ENCODE results near the gene SCAPER. TPM values are rescaled to one million over a fixed set of nuclear protein-coding genes. Genes with fewer than 3 reads are reported as not detected.
"Not testable (repeated sequence)": the region's sequence is repeated elsewhere in the genome, so short reads cannot be mapped to it uniquely, and the experiment has no call there.

SCAPER gene
- total RNA-seq, 3 donors from 2014 or later = 15.8 to 33.1 (median 33.0) TPM

- ATAC-seq (no peak), DNase-seq (no peak)
- TF ChIP-seq CTCF (IDR thresholded peaks at IDR 0.05) = no peak
- Histone ChIP-seq H3K4me3 (no peak overlapping the region), H3K9me3 (no peaks in the 10 kb centered on the region), H3K36me3 (ENCODE audit: low read depth) (no peaks in the 10 kb centered on the region), H3K4me1 (ENCODE audit: low read depth) (no peaks in the 10 kb centered on the region)
- intact Hi-C loops (cut with DNase I, micrococcal nuclease) = loop anchor here in 1 of 2 donors (10.0 kb wide), 1 partner anchor 119 kb away; no protein-coding TSS in a partner anchor
These were observed 581.1 kb downstream of the SCAPER start for GRCh38 chr15:76324066-76324465.

- no peaks in the 10 kb centered on the region for H3K36me3 ChIP-seq (ENCODE audit: low read depth)
- TF ChIP-seq CTCF (IDR thresholded peaks at IDR 0.05) = no peak
- DNase-seq (no peak), ATAC-seq (no peak)
- H3K4me3 ChIP-seq = no peak overlapping the region
- H3K4me1 ChIP-seq (ENCODE audit: low read depth) = no peaks in the 10 kb centered on the region
- H3K9me3 ChIP-seq = no peaks in the 10 kb centered on the region
- intact Hi-C loops (cut with DNase I, micrococcal nuclease) = loop anchor here in 1 of 2 donors (10.0 kb wide), 1 partner anchor 117 kb away; no protein-coding TSS in a partner anchor
These were observed 583.5 kb downstream of the SCAPER start for GRCh38 chr15:76321602-76322001.

GRCh38 chr15:76321171-76321570 lies 584.0 kb downstream of the SCAPER start:
- ATAC-seq (no peak), DNase-seq (no peak)
- no peak overlapping the region for H3K4me3 ChIP-seq
- no peaks in the 10 kb centered on the region for H3K36me3 ChIP-seq (ENCODE audit: low read depth)
- no peaks in the 10 kb centered on the region for H3K9me3 ChIP-seq
- no peak for TF ChIP-seq CTCF (IDR thresholded peaks at IDR 0.05)
- H3K4me1 ChIP-seq (ENCODE audit: low read depth) = no peaks in the 10 kb centered on the region
- intact Hi-C loops (cut with DNase I, micrococcal nuclease) = loop anchor here in 1 of 2 donors (10.0 kb wide), 1 partner anchor 116 kb away; no protein-coding TSS in a partner anchor

GRCh38 chr15:76320012-76320411 lies 585.1 kb downstream of the SCAPER start:
- no peak overlapping the region for H3K4me3 ChIP-seq
- H3K4me1 ChIP-seq (ENCODE audit: low read depth) = no peaks in the 10 kb centered on the region
- TF ChIP-seq CTCF (IDR thresholded peaks at IDR 0.05) = no peak
- DNase-seq (no peak), ATAC-seq (no peak)
- intact Hi-C loops (cut with DNase I, micrococcal nuclease) = loop anchor here in 1 of 2 donors (10.0 kb wide), 1 partner anchor 115 kb away; no protein-coding TSS in a partner anchor
- H3K9me3 ChIP-seq = no peaks in the 10 kb centered on the region
- no peaks in the 10 kb centered on the region for H3K36me3 ChIP-seq (ENCODE audit: low read depth)

- H3K4me1 ChIP-seq (ENCODE audit: low read depth) = peaks cover 21% of the 10 kb centered on the region
- no peak for TF ChIP-seq CTCF (IDR thresholded peaks at IDR 0.05)
- no peak overlapping the region for H3K4me3 ChIP-seq
- H3K9me3 ChIP-seq = no peaks in the 10 kb centered on the region
- ATAC-seq (no peak), DNase-seq (no peak)
- intact Hi-C loops (cut with DNase I, micrococcal nuclease) = no loop called here
- H3K36me3 ChIP-seq (ENCODE audit: low read depth) = no peaks in the 10 kb centered on the region
These were observed 591.4 kb downstream of the SCAPER start for GRCh38 chr15:76313731-76314130.

GRCh38 chr15:76313175-76313567 lies 592.0 kb downstream of the SCAPER start:
- H3K9me3 ChIP-seq; intact Hi-C loops (cut with DNase I, micrococcal nuclease); H3K36me3 ChIP-seq (ENCODE audit: low read depth); ATAC-seq; H3K4me3 ChIP-seq; DNase-seq: not testable (repeated sequence)
- peaks cover 21% of the 10 kb centered on the region for H3K4me1 ChIP-seq (ENCODE audit: low read depth)
